GM18951 (cell line): ENCODE data around the gene OXSR1.

Experiments
- POLR2A ChIP-seq: IDR thresholded peaks from 4 replicates; pipeline ENCODE4 v1.6.1; 2011; ENCODE audit warnings: mild to moderate bottlenecking; ENCODE audit not compliant: insufficient read length, insufficient read depth; ENCODE audit errors: extremely low read depth
- in situ Hi-C: fragments of 300-500 bp; cut with MboI; formaldehyde crosslinking; loops from one replicate; pipeline ENCODE4 v1.12.0; 2022; ENCODE audit warnings: low sequenced_read_pairs, mixed read lengths, inconsistent platforms; ENCODE audit not compliant: unreplicated experiment

The OXSR1 gene

DNA sequence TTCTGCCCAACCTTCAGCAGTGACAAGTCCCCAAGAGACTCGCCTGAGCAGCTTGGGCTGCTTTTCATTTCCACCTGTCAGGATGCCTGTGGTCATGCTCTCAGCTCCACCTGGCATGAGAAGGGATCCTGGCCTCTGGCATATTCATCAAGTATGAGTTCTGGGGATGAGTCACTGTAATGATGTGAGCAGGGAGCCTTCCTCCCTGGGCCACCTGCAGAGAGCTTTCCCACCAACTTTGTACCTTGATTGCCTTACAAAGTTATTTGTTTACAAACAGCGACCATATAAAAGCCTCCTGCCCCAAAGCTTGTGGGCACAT, 23.4 kb upstream of the OXSR1 start:
- in situ Hi-C loops: no loop called here
- no peak for TF ChIP-seq POLR2A

GRCh38 chr3:38142959-38143358, 22.4 kb upstream of the OXSR1 start:
- no peak for TF ChIP-seq POLR2A
- in situ Hi-C loops: no loop called here

DNA sequence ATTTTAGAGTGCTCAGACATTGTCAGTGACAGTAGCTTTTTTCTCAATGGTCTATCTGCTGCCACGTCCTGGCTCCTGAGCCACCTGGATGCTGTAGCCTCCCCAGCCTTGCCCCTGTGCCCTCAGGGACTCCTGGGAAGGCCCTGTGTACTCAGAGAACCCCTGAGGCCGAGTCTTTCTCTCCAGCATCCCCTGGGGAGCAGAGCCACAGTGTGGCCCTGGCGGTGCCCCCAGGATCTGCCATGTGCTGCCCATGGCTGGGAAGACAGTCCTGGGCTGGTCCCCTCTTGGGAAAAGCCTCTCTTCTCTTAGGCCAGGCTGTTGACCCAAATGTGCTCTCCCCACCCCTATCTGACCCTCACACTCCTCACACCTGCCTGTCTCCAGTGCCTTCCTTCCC, 21.8 kb upstream of the OXSR1 start:
- in situ Hi-C loops: no loop called here
- TF ChIP-seq POLR2A: no peak

DNA sequence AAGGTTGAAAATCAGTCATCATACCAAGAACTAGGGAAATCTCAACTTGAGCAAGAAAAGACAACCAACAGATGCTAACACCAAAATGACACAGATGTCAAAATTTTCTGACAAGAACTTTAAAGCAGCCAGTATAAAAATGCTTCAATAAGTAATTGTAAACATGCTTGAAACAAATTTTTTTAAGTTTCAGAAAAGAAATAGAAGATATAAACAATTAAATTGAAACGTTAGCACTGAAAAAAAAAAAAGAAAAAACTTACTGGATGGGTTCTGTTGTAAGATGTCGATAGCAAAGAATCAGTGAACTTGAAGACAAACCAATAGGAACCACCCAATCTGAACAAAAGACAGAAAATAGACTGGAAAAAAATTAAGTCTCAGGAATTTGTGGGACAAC, 18.8 kb upstream of the OXSR1 start:
- in situ Hi-C loops: no loop called here
- TF ChIP-seq POLR2A: no peak

- no peak for TF ChIP-seq POLR2A
- in situ Hi-C loops: no loop called here
These were observed 17.9 kb upstream of the OXSR1 start for GRCh38 chr3:38147421-38147820.

DNA sequence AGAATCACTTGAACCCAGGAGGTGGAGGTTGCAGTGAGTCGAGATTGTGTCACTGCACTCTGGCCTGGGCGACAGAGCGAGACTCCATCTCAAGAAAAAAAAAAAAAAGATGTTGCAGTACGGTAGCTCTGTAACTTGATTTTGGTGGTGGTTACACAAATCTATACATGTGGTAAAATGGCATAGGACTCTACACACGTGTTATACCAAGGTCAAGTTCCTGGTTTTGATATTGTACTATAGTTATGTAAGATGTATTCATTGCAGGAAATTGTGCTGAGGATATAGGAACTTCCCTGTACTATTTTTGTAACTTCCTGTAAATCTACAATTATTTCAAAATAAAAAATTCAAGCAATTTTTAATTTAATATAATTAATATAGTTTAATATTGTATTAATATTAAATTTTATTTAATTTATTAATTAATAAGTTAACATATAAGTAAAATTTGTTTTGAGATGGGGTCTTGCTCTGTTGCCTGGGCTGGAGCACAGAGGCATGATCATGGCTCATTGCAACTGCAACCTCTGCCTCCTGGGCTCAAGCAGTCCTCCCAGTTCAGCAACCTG, 16.9 kb upstream of the OXSR1 start:
- TF ChIP-seq POLR2A: no peak
- in situ Hi-C loops: no loop called here

DNA sequence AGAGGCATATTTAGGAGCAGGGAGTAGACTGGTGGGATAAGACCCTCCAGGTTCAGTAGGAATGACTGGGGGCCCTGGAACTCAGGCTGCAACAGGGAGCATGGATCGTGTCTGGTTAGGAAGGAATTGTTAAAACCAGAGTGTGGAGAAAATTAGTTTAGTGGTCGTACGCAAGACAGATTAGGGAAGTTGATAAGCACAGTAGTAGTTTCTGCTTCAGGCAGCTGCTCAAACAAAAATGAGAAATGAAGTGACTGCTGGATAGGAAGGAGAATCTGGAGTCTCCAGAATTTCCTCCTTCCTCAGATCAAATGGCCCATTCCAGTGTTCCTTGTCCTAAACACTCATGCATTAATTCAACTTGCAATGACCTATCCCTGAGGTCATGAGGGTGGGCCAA, 15.6 kb upstream of the OXSR1 start:
- in situ Hi-C loops: no loop called here
- no peak for TF ChIP-seq POLR2A

DNA sequence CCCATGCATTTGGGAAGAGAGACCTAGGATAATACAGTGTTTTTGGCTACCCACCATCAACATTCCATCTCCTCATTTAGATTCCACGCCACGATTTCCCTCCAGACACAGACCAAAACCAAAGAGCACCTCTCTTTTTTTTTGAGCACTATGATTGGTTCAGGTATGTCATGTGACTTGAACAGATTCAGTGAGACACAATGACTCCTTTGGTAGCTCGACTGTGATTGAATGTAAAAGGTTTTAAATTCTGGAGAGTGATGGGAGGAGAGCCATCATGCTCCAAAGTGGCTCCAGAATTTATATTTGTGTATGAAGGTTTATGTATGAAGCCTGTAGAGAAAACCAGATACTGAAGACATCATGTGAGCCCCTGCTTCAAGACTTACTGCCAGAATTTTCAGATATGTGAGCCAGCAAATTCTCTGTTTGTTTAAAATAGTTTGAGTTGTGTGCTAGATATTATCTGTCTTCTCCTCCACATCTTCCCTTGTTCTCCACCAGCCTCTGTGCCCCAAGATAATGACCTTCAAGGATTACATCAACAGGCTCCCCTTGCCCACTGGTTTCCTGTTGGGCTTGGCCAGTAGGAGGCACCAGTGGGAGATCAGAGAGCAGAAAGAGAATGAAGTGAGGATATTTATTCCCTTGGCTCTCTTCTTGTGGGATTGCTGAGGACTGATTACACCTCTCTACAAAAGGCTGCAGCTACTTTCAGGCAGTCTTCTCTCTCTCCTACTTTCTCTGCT, 14.4 kb upstream of the OXSR1 start:
- in situ Hi-C loops: no loop called here
- TF ChIP-seq POLR2A: no peak

GRCh38 chr3:38151667-38152265, 13.6 kb upstream of the OXSR1 start:
- in situ Hi-C loops: no loop called here
- TF ChIP-seq POLR2A: no peak

DNA sequence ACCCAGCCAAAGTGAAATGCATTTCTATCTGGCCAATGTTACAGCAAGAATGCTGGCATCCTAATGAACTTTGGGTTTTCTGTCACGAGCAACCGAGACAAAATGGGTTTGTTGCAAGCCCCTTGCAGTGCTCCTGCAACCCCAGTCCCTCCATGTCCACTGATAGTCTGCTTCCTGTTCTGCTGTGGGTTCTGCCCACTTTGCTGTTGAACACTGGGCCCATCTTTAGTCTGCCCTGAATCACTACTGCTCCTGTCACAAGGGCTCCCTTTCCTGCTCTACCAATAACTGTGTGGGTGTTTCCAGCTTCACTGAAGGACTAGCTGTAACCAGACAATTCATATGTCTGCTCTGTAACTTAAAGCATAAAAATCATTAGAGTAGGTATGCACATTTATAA, 12.7 kb upstream of the OXSR1 start:
- TF ChIP-seq POLR2A: no peak
- in situ Hi-C loops: no loop called here

GRCh38 chr3:38153221-38153620, 12.1 kb upstream of the OXSR1 start:
- in situ Hi-C loops: no loop called here
- no peak for TF ChIP-seq POLR2A

GRCh38 chr3:38154033-38154494, 11.3 kb upstream of the OXSR1 start:
- in situ Hi-C loops: no loop called here
- no peak for TF ChIP-seq POLR2A

GRCh38 chr3:38154625-38155255, 10.6 kb upstream of the OXSR1 start:
- in situ Hi-C loops: no loop called here
- TF ChIP-seq POLR2A: no peak

- in situ Hi-C loops: no loop called here
- TF ChIP-seq POLR2A: no peak
These were observed 9.5 kb upstream of the OXSR1 start for GRCh38 chr3:38155825-38156224.
